Keratinocyte (primary cell): ENCODE measurements around the gene ANTXR2. TPM values are rescaled to one million over a fixed set of nuclear protein-coding genes. Genes with fewer than 3 reads are reported as not detected.

ENCODE experiments used
- DNase-seq: peaks from one replicate; pipeline ENCODE4 v3.0.0-alpha.2; 2011; ENCODE audit warnings: low read depth, missing footprints, low spot score
- FAIRE-seq: peaks from 2 replicates; lab custom pipeline; 2011; peaks lifted over from hg19 to GRCh38; lab: Jason Lieb, UNC
- H2AFZ ChIP-seq: 2 replicates; pipeline ENCODE4 v1.6.0; 2012; ENCODE audit warnings: low read length, control low read depth, inconsistent platforms; ENCODE audit not compliant: control insufficient read depth
- H3K27ac ChIP-seq: 2 replicates; pipeline ENCODE4 v1.5.1; 2011; ENCODE audit warnings: low read length; ENCODE audit not compliant: control insufficient read depth, insufficient read depth
- H3K27me3 ChIP-seq: 3 replicates; pipeline ENCODE4 v1.6.0; 2011; ENCODE audit warnings: low read length; ENCODE audit not compliant: control insufficient read depth, insufficient read depth; ENCODE audit errors: extremely low read depth
- H3K36me3 ChIP-seq, 2 experiments: 2 replicates in 1 of 2; 3 replicates in 1 of 2; pipeline ENCODE4 v1.5.1; 2011; ENCODE audit warnings: low read length in 2 of 2, mild to moderate bottlenecking in 1 of 2; ENCODE audit not compliant: control insufficient read depth in 2 of 2, insufficient read depth in 2 of 2; ENCODE audit errors: extremely low read depth in 1 of 2
- H3K4me1 ChIP-seq: 3 replicates; pipeline ENCODE4 v1.5.1; 2011; ENCODE audit warnings: low read length; ENCODE audit not compliant: control insufficient read depth, insufficient read depth; ENCODE audit errors: extremely low read depth
- H3K4me2 ChIP-seq: 3 replicates; pipeline ENCODE4 v1.6.0; 2011; ENCODE audit warnings: low read depth, low read length; ENCODE audit not compliant: control insufficient read depth, insufficient read depth; ENCODE audit errors: extremely low read depth
- H3K4me3 ChIP-seq, 3 experiments: fragments of 200-600 bp in 1 of 3; sonication (generic) in 1 of 3; 2 replicates in 2 of 3; 3 replicates in 1 of 3; pipeline ENCODE4 v1.5.1; 2011 to 2016; ENCODE audit warnings: low read length in 3 of 3, mild to moderate bottlenecking in 3 of 3, control low read depth in 2 of 3, inconsistent platforms in 1 of 3, low read depth in 1 of 3, mixed read lengths in 1 of 3, mixed run types in 1 of 3, moderate library complexity in 1 of 3; ENCODE audit not compliant: control insufficient read depth in 2 of 3, insufficient read depth in 2 of 3; ENCODE audit errors: extremely low read depth in 1 of 3
- H3K79me2 ChIP-seq: 2 replicates; pipeline ENCODE4 v1.6.0; 2012; ENCODE audit warnings: low read length; ENCODE audit not compliant: control insufficient read depth, insufficient read depth
- H3K9ac ChIP-seq: 3 replicates; pipeline ENCODE4 v1.6.0; 2011; ENCODE audit warnings: low read length; ENCODE audit not compliant: control insufficient read depth, insufficient read depth; ENCODE audit errors: extremely low read depth
- H3K9me1 ChIP-seq: 3 replicates; pipeline ENCODE4 v1.6.0; 2011; ENCODE audit warnings: low read length; ENCODE audit not compliant: control insufficient read depth, insufficient read depth; ENCODE audit errors: extremely low read depth
- H3K9me3 ChIP-seq: 2 replicates; pipeline ENCODE4 v1.5.1; 2012; ENCODE audit warnings: low read depth, low read length; ENCODE audit not compliant: control insufficient read depth
- H4K20me1 ChIP-seq: 3 replicates; pipeline ENCODE4 v1.6.0; 2011; ENCODE audit warnings: low read length; ENCODE audit not compliant: control insufficient read depth, insufficient read depth; ENCODE audit errors: extremely low read depth
- EZH2 ChIP-seq: IDR thresholded peaks from one replicate; pipeline ENCODE4 v1.6.1; 2012; ENCODE audit warnings: inconsistent platforms, mild to moderate bottlenecking, low read length, moderate library complexity
- dilution Hi-C: fragments of 300-500 bp; cut with MboI; formaldehyde crosslinking; loops from one replicate; pipeline ENCODE4 v1.7.0; 2020; ENCODE audit warnings: low sequenced_read_pairs; ENCODE audit not compliant: extremely low pct_ligation_motif_present
- polyA plus RNA-seq, 5 experiments: library from polyadenylated mRNA; depleted of rRNA in 3 of 5; stranded (reverse) in 3 of 5; stranded (forward) in 1 of 5; unstranded in 1 of 5; fragments of >200 nt; gene quantifications; 1 replicate in 1 of 5; 2 replicates in 3 of 5; 3 replicates in 1 of 5; pipeline versions ENCODE4 v1.2.1 to v1.2.3, GENCODE V29; 2011 to 2012; ENCODE audit warnings: missing spikeins in 2 of 5, low read depth in 1 of 5, low replicate concordance in 1 of 5
- TF ChIP-seq, protein P1 (sequence below), 3 experiments: IDR thresholded peaks in 1 of 3; conservative IDR thresholded peaks in 1 of 3; optimal IDR thresholded peaks in 1 of 3; 2 replicates in 2 of 3; 3 replicates in 1 of 3; pipeline versions ENCODE3 to v1.5.1; 2011; ENCODE audit warnings: low read length in 3 of 3, mild to moderate bottlenecking in 3 of 3, moderate library complexity in 2 of 3, control low read depth in 1 of 3, inconsistent platforms in 1 of 3; ENCODE audit not compliant: insufficient read depth in 2 of 3; ENCODE audit errors: extremely low read depth in 1 of 3

ANTXR2 gene
- polyA plus RNA-seq, 1 donor (not counting 4 experiments of a cell fraction or from before 2014, with no cell fraction given): 89.1 TPM

DNA sequence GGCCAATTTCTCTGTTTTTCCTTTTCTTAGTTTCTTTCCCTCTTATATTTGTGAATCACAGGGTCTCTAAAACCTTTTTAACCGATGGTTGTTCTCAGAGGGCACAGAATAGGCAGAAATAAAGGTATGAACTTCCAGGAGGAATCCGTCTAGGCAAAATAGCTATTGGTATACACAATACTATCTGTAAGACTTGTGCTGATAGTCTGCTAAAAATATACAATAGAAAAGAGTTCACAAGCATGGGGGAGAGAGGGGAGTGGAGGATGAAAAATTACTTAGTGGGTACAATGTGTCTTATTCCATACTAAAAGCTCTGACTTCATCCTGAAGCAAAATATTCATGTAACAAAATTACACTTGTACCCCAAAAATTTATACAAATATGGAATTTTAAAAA is 30.2 kb downstream of the ANTXR2 start:
- TF ChIP-seq, protein P1, sequence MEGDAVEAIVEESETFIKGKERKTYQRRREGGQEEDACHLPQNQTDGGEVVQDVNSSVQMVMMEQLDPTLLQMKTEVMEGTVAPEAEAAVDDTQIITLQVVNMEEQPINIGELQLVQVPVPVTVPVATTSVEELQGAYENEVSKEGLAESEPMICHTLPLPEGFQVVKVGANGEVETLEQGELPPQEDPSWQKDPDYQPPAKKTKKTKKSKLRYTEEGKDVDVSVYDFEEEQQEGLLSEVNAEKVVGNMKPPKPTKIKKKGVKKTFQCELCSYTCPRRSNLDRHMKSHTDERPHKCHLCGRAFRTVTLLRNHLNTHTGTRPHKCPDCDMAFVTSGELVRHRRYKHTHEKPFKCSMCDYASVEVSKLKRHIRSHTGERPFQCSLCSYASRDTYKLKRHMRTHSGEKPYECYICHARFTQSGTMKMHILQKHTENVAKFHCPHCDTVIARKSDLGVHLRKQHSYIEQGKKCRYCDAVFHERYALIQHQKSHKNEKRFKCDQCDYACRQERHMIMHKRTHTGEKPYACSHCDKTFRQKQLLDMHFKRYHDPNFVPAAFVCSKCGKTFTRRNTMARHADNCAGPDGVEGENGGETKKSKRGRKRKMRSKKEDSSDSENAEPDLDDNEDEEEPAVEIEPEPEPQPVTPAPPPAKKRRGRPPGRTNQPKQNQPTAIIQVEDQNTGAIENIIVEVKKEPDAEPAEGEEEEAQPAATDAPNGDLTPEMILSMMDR (optimal IDR thresholded peaks at IDR 0.05 in 1 of 3, IDR thresholded peaks at IDR 0.05 in 1 of 3, conservative IDR thresholded peaks at IDR 0.05 in 1 of 3; ENCODE audit: extremely low read depth in 1 of 3, insufficient read depth in 2 of 3, low read length in 3 of 3): no peak
- TF ChIP-seq EZH2: no peak
- H3K9ac ChIP-seq: no peak overlapping the region
- H3K9me1 ChIP-seq: no peaks in the 10 kb centered on the region
- H2AFZ ChIP-seq: no peak overlapping the region
- dilution Hi-C loops: no loop called here
- H3K79me2 ChIP-seq: peaks cover 60% of the 10 kb centered on the region
- FAIRE-seq: no peak
- H3K9me3 ChIP-seq: no peaks in the 10 kb centered on the region
- no peak for DNase-seq
- no peak overlapping the region for H3K4me3 ChIP-seq
- H3K4me2 ChIP-seq: no peak overlapping the region
- peaks cover 4 to 19% of the 10 kb centered on the region in 2 experiments for H3K36me3 ChIP-seq
- H3K27me3 ChIP-seq: no peaks in the 10 kb centered on the region
- H3K27ac ChIP-seq: no peak overlapping the region
- H3K4me1 ChIP-seq: no peaks in the 10 kb centered on the region
- peaks cover 3% of the 10 kb centered on the region for H4K20me1 ChIP-seq

DNA sequence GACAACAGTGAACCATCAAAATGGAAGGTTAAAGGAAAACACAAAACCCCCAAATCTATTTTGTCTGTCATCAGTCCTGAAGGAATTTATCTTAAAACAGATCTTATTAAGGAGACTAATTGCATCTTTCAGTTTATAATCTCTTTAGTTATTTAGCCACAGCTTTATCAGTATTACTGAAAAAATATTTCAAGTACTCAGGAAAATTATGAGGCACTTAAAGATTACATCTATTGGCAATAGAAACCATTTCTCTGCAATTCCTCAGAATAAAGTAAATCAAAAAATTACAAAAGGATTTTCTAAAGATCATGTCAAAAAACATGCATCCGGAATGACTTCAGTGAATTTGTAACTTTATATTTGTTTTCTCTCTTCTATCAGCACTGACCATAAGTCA is 35.2 kb downstream of the ANTXR2 start:
- Histone ChIP-seq H3K4me3 (no peak overlapping the region), H4K20me1 (peaks cover 3% of the 10 kb centered on the region), H3K79me2 (peaks cover 51% of the 10 kb centered on the region), H3K27me3 (no peaks in the 10 kb centered on the region), H3K9me1 (no peaks in the 10 kb centered on the region), H3K36me3 (peaks cover 6 to 15% of the 10 kb centered on the region in 2 experiments), H3K27ac (no peak overlapping the region), H3K9me3 (no peaks in the 10 kb centered on the region), H3K9ac (no peak overlapping the region), H3K4me1 (no peaks in the 10 kb centered on the region), H2AFZ (no peak overlapping the region), H3K4me2 (no peak overlapping the region)
- no peak for FAIRE-seq
- no peak for TF ChIP-seq EZH2
- TF ChIP-seq, protein P1 (optimal IDR thresholded peaks at IDR 0.05 in 1 of 3, IDR thresholded peaks at IDR 0.05 in 1 of 3, conservative IDR thresholded peaks at IDR 0.05 in 1 of 3; ENCODE audit: extremely low read depth in 1 of 3, insufficient read depth in 2 of 3, low read length in 3 of 3): no peak
- DNase-seq: no peak
- dilution Hi-C loops: no loop called here
